Urothelium cell line (cell line): ENCODE data around the gene SLC6A19.

Source experiments
- DNase-seq: peaks from one replicate; pipeline ENCODE4 v3.0.0; 2011; ENCODE audit warnings: low spot score, mixed read lengths
- FAIRE-seq: peaks from 2 replicates; lab custom pipeline; 2011; peaks lifted over from hg19 to GRCh38; lab: Jason Lieb, UNC

SLC6A19 gene

DNA sequence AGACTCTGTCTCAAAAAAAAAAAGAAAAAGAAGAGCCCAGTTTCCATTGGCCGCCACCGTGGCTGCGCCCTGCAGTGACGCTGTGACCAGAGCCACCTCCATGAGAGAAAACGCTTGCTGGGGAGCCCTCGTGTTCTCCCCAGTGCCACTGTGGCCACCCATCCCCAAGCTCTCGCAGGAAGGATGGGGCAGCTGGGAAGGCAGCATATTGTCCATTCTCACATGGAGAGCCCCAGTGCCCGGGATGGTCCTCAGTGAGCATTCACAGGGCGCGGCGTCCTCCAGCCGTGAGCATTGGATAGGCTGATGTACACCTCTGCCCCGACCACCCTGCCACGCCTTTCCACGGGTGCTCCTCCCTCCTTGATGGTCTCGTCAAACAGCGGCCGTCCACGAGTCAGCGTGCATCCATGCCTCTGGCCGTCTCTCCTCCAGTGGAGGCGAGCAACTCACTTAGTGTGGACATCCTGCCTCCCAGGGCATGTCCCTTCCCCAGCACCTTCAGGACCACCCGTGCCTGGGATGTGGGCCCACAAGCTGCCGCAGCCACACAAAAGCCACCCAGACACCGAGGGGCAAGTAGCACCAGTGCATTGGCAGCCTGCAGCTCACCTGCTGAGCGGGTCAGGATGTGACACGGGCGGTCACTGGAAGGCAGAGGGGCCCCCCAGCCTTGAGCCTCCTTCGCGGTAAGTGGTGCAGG is 23.4 kb upstream of the SLC6A19 start:
- FAIRE-seq: no peak
- no peak for DNase-seq

- FAIRE-seq: no peak
- DNase-seq: no peak
Observed at GRCh38 chr5:1178529-1179382, 22.6 kb upstream of the SLC6A19 start.

- DNase-seq (no peak), FAIRE-seq (no peak)
Observed at GRCh38 chr5:1179383-1179715, 22.0 kb upstream of the SLC6A19 start.

- FAIRE-seq (no peak), DNase-seq (no peak)
Observed at GRCh38 chr5:1180096-1180495, 21.3 kb upstream of the SLC6A19 start.

DNA sequence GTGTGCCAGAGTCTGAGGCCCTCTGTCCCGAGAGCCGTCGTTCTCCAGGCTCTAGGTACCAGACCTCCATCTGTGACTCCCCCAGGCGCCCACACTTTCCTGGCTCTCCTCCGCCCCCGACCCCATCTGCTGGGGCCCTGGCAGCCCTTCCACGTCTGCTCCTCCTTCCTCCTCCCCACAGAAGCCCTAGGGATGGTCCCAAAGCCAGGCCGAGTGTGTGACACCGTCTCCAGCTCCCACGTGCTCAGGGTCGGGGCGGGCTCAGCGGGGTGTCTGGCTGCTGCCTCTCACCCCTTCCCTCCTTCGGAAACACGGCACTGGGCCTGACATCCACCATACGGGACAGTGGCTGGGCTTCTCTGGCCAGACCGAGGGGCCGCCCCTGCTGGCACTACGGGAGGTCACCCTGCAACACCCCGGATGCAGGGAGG is 20.5 kb upstream of the SLC6A19 start:
- FAIRE-seq: no peak

DNA sequence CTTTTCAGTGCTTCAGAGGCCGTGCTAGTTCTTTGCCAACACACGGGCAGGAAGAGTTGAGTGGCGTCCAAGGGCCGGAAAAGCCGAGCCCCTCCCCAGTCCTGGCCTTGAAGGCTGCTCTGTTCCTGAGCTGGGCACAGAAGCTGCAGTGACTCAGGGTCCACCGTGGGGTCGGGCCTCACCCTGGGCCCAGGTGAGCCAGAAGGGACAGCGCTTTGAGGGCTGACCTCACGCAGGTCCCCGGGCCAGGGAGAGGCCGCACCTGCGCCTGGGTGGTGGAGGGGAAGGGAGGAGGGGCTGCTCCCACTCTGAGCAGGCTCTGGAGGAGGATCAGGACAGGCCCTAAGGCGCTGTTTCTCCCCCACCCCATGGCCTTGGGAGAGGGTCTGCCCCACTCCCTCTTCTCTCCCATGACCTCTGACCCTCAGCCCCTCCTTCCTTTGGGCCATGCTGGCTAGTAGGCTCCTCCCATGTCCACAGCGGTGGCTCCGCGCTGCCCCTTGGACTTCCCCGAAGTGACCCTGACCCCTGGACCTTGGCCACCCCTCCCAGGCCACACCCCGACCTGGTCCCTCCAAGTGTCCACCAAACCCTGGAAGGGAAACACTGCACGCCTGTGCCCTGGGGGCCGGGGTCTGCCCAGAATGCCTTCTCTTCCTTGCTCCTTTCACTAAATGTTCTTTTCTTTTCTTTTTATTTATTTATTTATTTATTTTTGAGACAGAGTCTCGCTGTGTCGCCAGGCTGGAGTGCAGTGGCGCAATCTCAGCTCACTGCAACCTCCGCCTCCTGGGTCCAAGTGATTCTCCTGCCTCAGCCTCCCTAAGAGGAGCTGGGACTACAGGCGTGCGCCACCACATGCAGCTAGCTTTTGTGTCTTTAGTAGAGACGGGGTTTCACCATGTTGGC is 19.7 kb upstream of the SLC6A19 start:
- no peak for FAIRE-seq

More for the DNA sequence above, 20.5 kb upstream of the SLC6A19 start:
- no peak for DNase-seq

DNA sequence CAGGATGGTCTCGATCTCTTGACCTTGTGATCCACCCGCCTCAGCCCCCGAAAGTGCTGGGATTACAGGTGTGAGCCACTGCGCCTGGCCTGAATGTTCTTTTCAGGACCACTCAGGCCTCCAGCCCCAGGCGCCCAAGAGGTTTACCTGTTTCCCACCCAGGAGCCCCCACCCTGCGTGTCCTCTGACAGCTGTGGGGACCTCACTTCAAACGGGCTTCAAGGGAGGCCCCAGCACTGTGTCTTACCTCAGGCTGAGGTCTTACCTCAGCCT is 19.1 kb upstream of the SLC6A19 start:
- DNase-seq: no peak
- no peak for FAIRE-seq

More for the DNA sequence above, 19.7 kb upstream of the SLC6A19 start:
- DNase-seq: no peak

DNA sequence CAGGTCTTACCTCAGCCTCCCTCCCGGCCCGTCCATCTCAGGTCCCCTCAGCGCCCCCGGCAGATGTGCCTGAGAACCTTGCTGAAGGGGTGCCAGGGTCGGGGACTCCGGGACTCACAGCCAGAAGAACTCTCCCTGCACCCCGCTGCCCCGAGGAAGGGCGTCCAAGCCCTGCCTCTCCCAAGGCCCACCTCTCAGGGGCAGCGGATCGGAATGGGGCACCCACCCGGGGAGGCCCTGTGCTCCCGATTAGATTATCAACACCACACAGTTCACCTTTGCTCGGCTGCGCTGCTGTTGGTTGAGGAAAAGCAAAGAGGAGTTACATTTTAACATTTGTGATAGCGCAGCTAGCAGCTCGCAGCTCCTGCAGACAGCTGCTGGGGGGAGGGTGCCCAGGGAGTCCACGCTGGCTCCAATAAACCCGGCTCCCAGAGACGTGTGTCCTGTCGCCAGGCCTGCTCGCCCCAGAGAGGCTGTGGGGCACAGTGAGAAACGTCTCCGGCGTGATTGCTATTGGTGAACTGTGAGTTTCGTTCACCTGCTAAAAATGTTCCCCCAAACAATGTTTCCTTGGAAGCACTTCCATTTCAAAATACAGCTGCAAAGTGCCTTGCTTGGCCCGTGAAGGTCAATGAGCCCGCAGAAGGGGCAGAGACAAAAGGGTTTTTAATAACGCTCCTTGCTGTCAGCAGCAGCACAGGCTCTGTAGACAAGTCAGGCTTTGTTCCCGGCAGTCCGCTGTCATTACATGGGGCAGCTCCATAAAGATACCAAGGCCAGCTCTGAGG is 18.6 kb upstream of the SLC6A19 start:
- FAIRE-seq: no peak
- DNase-seq: no peak

GRCh38 chr5:1183424-1184162 is 17.8 kb upstream of the SLC6A19 start:
- FAIRE-seq (no peak), DNase-seq (no peak)

GRCh38 chr5:1184163-1184470 is 17.3 kb upstream of the SLC6A19 start:
- no peak for DNase-seq
- FAIRE-seq: no peak

DNA sequence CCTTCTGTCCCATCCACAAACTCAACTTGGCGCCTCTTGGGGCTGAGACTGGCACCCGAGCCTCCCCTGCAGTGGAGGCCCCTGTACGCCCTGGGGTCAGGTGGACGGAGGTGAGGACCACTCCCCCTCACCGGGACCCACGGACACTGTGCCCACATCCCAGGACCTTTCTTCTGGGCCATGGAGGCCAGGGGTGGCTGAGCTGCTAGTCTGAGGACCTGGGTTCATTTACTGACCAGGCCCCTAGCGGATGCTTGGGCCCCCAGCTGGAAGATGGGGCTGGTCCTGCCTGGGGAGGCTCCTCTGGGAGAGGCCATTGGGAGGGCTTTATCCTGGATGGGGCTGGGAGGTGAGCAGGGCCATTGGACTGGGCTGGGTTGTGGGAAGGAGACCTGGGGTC is 16.9 kb upstream of the SLC6A19 start:
- DNase-seq (no peak), FAIRE-seq (no peak)

- no peak for DNase-seq
- FAIRE-seq: peak; percentile 94
Observed at GRCh38 chr5:1185038-1185627, 16.3 kb upstream of the SLC6A19 start.

- FAIRE-seq: no peak
- no peak for DNase-seq
Observed at GRCh38 chr5:1185629-1186350, 15.6 kb upstream of the SLC6A19 start.

GRCh38 chr5:1186351-1187233 is 14.8 kb upstream of the SLC6A19 start:
- DNase-seq (no peak), FAIRE-seq (no peak)

DNA sequence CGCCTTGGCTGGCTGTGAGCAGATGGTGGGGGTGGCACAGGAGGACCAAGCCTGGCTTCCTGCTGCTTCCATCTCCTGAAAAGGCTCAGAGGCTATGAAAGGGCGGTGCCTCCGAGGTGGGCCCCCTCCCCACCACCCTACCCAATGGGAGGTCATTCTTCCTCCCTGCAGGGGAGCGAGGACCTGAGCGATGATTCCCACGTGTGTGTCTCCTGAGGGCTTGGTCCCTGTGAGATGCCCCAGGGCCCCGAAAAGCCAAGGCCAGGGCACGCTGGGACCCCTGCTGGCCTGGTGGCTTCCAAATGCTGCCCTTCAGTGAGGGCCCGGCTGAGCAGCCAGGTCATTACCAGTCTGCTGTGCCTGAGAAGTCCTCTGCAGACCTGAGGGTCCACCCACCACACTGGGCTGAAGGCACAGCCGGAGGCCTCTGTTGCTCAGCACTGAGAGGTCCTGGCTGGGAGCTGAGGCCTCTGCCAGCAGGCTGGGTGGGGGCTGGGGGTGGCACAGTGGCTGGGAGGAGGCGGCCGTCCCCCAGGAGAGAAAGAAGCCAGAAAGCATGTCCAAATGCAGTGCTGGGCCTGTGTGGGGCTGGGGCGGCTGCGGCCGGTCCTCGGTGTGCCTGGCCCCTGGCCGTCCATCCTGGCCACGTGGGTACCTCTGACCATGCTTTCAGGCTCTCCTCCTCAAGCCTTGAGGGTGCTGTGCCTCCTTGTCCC is 14.0 kb upstream of the SLC6A19 start:
- DNase-seq (no peak), FAIRE-seq (no peak)

- FAIRE-seq: no peak
Observed at GRCh38 chr5:1187950-1188334, 13.5 kb upstream of the SLC6A19 start.

GRCh38 chr5:1188464-1188863 is 12.9 kb upstream of the SLC6A19 start:
- FAIRE-seq: no peak
- no peak for DNase-seq

More at GRCh38 chr5:1187950-1188334, 13.5 kb upstream of the SLC6A19 start:
- DNase-seq: no peak

GRCh38 chr5:1189269-1189668 is 12.1 kb upstream of the SLC6A19 start:
- no peak for DNase-seq
- no peak for FAIRE-seq
